Caki2 (cell line): ENCODE measurements around the gene LMO4. TPM values are rescaled to one million over a fixed set of nuclear protein-coding genes. Genes with fewer than 3 reads are reported as not detected.

ENCODE experiments used
- DNase-seq: peaks from one replicate; pipeline ENCODE4 v3.0.0-alpha.2; 2015; ENCODE audit warnings: low read depth
- in situ Hi-C: cut with HindIII; loops from 2 replicates; pipeline ENCODE4 v1.10.0; 2016; ENCODE audit warnings: low sequenced_read_pairs, low pct_unique_long_range_greater_than_20kb, mixed read lengths
- total RNA-seq: library from RNA; depleted of rRNA; stranded (reverse); fragments of >200 nt; shearing (Covaris generic); gene quantifications from 2 replicates; pipeline ENCODE4 v1.2.3, GENCODE V29; 2014; ENCODE audit warnings: low replicate concordance

Gene LMO4
- total RNA-seq, 1 experiment from 2014 or later: 14.8 TPM

DNA sequence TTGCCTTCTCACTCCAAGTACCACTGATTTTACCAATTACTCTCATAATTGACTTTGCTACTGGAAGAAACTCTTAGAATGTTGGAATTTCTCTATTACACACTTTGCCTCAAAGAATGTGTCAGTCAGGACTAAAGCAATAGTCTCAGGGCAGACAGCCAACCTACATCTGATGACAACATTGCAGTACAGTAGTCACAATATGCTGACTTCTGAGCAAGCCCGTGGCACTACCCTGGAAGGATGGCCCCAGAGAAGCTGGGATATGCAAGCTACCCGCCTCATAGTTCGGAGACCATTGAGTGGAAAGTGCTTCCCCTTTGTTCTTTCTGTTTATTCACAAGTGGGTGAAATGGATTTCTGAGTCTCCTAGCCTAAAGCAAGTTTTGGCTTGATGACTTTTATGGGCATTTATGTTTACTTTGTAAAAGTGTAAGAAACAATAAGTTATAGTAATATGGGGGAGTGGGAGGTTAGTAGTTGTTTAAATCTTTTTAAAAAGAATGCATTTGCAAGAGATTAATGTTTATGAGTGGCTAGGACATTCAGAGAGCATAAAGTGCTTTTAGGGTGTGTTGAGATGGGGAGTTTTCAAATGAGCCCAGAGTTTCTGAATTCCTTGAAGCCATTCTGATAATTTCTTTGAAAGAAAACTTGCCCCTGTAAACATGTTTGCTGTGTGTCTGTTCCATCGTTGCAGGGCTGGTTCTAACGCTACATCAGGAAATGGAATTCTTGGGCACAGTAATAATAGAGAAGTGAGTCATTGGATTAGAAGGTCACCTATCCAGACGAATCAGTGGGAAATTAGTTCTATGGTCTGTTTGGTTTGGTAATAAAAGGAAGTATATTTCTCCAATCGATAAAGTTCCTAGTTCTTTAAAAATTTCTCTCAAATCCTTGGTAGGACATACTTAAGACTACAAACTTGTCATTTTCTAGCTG lies 63.8 kb downstream of the LMO4 start:
- in situ Hi-C loops: no loop called here
- peak; percentile 11 for DNase-seq

DNA sequence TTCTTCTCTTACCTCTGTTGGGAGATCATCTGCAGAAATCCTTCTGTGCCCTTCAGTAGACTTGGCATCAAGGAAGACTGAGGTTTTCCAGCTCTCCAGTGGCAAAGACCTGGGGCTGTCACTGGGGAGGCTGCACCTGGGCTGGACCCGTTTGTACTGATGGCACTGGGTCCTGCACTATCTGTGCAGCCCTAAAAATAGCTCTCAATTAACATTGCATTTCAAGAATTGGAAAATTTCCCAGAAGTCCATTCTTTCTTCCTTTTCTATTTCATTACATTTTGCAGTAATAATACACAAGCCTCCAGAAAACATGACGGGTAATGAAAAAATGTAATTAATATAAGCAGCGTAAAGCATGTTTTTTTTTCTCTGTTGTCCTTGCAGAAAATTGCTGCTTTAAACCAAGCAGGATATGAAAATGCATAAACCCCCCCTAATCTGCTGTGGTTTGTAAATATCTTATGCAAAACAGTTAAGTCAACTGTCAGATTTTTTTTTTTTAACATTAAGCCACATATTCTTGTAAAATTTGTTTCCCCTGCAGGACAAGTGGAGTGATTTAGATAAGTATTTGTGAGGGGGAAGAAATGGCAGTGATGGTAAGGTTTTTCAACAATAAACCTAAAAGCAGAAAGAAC lies 64.9 kb downstream of the LMO4 start:
- no peak for DNase-seq
- in situ Hi-C loops: no loop called here

DNA sequence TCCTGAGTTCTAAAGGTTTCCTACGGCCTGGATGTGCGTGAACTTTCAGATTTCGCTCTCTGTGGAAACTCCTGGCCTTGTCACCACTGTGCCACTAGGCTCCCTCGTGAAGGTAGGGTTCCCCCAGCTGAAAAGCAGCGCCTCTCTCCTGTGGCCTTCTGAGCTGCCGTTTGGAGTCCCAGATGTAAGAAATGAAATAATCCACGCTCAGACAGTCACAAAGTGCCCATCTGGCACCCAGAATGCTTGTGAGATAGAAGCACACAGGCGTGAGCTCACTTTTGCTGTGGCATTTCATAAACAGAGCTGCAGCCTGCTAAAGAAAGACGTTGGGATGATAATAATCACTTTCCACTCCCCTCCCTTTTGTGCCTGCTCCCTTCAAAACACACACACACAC lies 65.8 kb downstream of the LMO4 start:
- in situ Hi-C loops: no loop called here
- no peak for DNase-seq

GRCh38 chr1:87394982-87395381 lies 66.3 kb downstream of the LMO4 start:
- in situ Hi-C loops: no loop called here

More at GRCh38 chr1:87394982-87395381, 66.3 kb downstream of the LMO4 start:
- DNase-seq: no peak
